Muscle of arm (tissue), 12 donors: ENCODE results near the gene FHIP1B. TPM values are rescaled to one million over a fixed set of nuclear protein-coding genes. Genes with fewer than 3 reads are reported as not detected.
A peak's percentile ranks its signal among the peaks of the same experiment; 100 is the strongest.

ENCODE experiments used
- DNase-seq: peaks from one replicate; pipeline ENCODE4 v3.0.0-alpha.2; 2013
- polyA plus RNA-seq, 12 donors: library from polyadenylated mRNA; unstranded; fragments of 120-200 nt; gene quantifications; one replicate each; pipeline ENCODE4 v1.2.1, GENCODE V29; 2013; ENCODE audit not compliant: insufficient read length in 12 of 12

Gene FHIP1B
- polyA plus RNA-seq, 12 donors, result 19.2 to 53.0 (median 26.6) TPM; not detected in 1

GRCh38 chr11:6203327-6203726, 31.1 kb downstream of the FHIP1B start:
- DNase-seq, result no peak

- no peak for DNase-seq
Observed at GRCh38 chr11:6202041-6202440, 32.4 kb downstream of the FHIP1B start.

- no peak for DNase-seq
Observed at GRCh38 chr11:6201481-6201880, 33.0 kb downstream of the FHIP1B start.

- peak; percentile 4 for DNase-seq
Observed at GRCh38 chr11:6200975-6201374, 33.5 kb downstream of the FHIP1B start.

- no peak for DNase-seq
Observed at GRCh38 chr11:6199174-6199810, 35.1 kb downstream of the FHIP1B start, which contains the start of gene OR52W1. OR52W1 (plus strand) TSS chr11:6199224; CDS start chr11:6199224, 0 bp downstream.

GRCh38 chr11:6197466-6198200, 36.8 kb downstream of the FHIP1B start:
- no peak for DNase-seq

- DNase-seq, result no peak
Observed at GRCh38 chr11:6196396-6196795, 38.0 kb downstream of the FHIP1B start.

- DNase-seq, result no peak
Observed at GRCh38 chr11:6194065-6194581, 40.3 kb downstream of the FHIP1B start.

GRCh38 chr11:6191742-6192141, 42.7 kb downstream of the FHIP1B start:
- no peak for DNase-seq

GRCh38 chr11:6175440-6175839, 59.0 kb downstream of the FHIP1B start:
- no peak for DNase-seq

- no peak for DNase-seq
Observed at GRCh38 chr11:6170226-6170625, 64.2 kb downstream of the FHIP1B start, which contains the start of gene OR52B2. OR52B2 (minus strand) TSS chr11:6170326; CDS start chr11:6170326, 0 bp downstream.

Other genes with a start within 250 kb of the FHIP1B start
- not detected for gene OR52L1, start 247.7 kb downstream of the FHIP1B start, polyA plus RNA-seq
- under 1 TPM in 2 of 12 donors, not detected in 10; 0.08 TPM for gene OR56A4, start 227.7 kb downstream of the FHIP1B start, polyA plus RNA-seq
- not detected for gene OR56A1, start 203.9 kb downstream of the FHIP1B start, polyA plus RNA-seq
- not detected for gene OR56B4, start 127.0 kb downstream of the FHIP1B start, polyA plus RNA-seq
- not detected for gene OR52B2, start 64.3 kb downstream of the FHIP1B start, polyA plus RNA-seq
- under 1 TPM in 1 of 12 donors, not detected in 11; 0.15 TPM for gene OR52W1, start 35.4 kb downstream of the FHIP1B start, polyA plus RNA-seq
- under 1 TPM in 9 of 12 donors, not detected in 3; 0.11 to 0.58 (median 0.25) TPM for gene C11orf42, start 29.1 kb downstream of the FHIP1B start, polyA plus RNA-seq
- under 1 TPM in 7 of 12 donors, not detected in 5; 0.10 to 0.36 (median 0.16) TPM for gene CNGA4, start 4.5 kb upstream of the FHIP1B start, polyA plus RNA-seq
- gene CCKBR, start 25.2 kb upstream of the FHIP1B start, polyA plus RNA-seq, result under 1 TPM in 2 of 12 donors, not detected in 10; 0.07 to 0.25 TPM
- 10 to 100 TPM in 11 of 12 donors, not detected in 1; 18.1 to 37.8 (median 21.3) TPM for gene CAVIN3, start 85.9 kb upstream of the FHIP1B start, polyA plus RNA-seq
- gene SMPD1, start 155.8 kb upstream of the FHIP1B start, polyA plus RNA-seq, result 10 to 100 TPM in 10 of 12 donors, 1 to 10 TPM in 1, not detected in 1; 9.7 to 28.5 (median 23.4) TPM
- 10 to 100 TPM in 11 of 12 donors, not detected in 1; 20.5 to 32.5 (median 28.1) TPM for gene APBB1, start 184.5 kb upstream of the FHIP1B start, polyA plus RNA-seq
- 1 to 10 TPM in 10 of 12 donors, not detected in 2; 1.1 to 6.6 (median 1.8) TPM for gene HPX, start 206.4 kb upstream of the FHIP1B start, polyA plus RNA-seq
- 10 to 100 TPM in 11 of 12 donors, not detected in 1; 11.3 to 27.6 (median 13.7) TPM for gene TRIM3, start 239.3 kb upstream of the FHIP1B start, polyA plus RNA-seq
- gene ARFIP2, start 246.7 kb upstream of the FHIP1B start, polyA plus RNA-seq, result 10 to 100 TPM in 11 of 12 donors, not detected in 1; 25.7 to 57.2 (median 34.5) TPM
- 10 to 100 TPM in 11 of 12 donors, not detected in 1; 14.6 to 24.2 (median 20.1) TPM for gene TIMM10B, start 246.9 kb upstream of the FHIP1B start, polyA plus RNA-seq